ENCODE results near the gene PRRT2.
A peak's percentile ranks its signal among the peaks of the same experiment; 100 is the strongest.
"Not testable (repeated sequence)": the region's sequence is repeated elsewhere in the genome, so short reads cannot be mapped to it uniquely, and the experiment has no call there.

Gene PRRT2

GRCh38 chr16:29784157-29784556 lies 27.8 kb upstream of the PRRT2 start:
- in situ Hi-C loops (cut with HindIII; ENCODE audit: low sequenced_read_pairs), result no loop called here
- TF ChIP-seq CTCF (IDR thresholded peaks at IDR 0.05; ENCODE audit: low read depth, low read length), result no peak
- DNase-seq (ENCODE audit: low read depth, low spot score), result no peak
- H3K4me3 ChIP-seq (ENCODE audit: low read depth, low read length), result no peak overlapping the region

- peak; percentile 54 for DNase-seq (ENCODE audit: low read depth, low spot score)
- in situ Hi-C loops (cut with HindIII; ENCODE audit: low sequenced_read_pairs), result no loop called here
- H3K4me3 ChIP-seq (ENCODE audit: low read depth, low read length), result peak overlapping the region; percentile 31
- TF ChIP-seq CTCF (IDR thresholded peaks at IDR 0.05; ENCODE audit: low read depth, low read length), result peak; percentile 94
These were observed 27.0 kb upstream of the PRRT2 start for GRCh38 chr16:29784901-29785500.

- DNase-seq (ENCODE audit: low read depth, low spot score); in situ Hi-C loops (cut with HindIII; ENCODE audit: low sequenced_read_pairs); H3K4me3 ChIP-seq (ENCODE audit: low read depth, low read length): not testable (repeated sequence)
These were observed 24.8 kb upstream of the PRRT2 start for GRCh38 chr16:29787155-29787554.

- in situ Hi-C loops (cut with HindIII; ENCODE audit: low sequenced_read_pairs), result no loop called here
- no peak for TF ChIP-seq CTCF (IDR thresholded peaks at IDR 0.05; ENCODE audit: low read depth, low read length)
- peak overlapping the region; percentile 89 for H3K4me3 ChIP-seq (ENCODE audit: low read depth, low read length)
- DNase-seq (ENCODE audit: low read depth, low spot score), result no peak
These were observed 22.2 kb upstream of the PRRT2 start for GRCh38 chr16:29789775-29790182.

- peak; percentile 81 for TF ChIP-seq CTCF (IDR thresholded peaks at IDR 0.05; ENCODE audit: low read depth, low read length)
These were observed 21.6 kb upstream of the PRRT2 start, which contains the start of gene KIF22 for GRCh38 chr16:29790183-29790948. TSS of gene KIF22 (plus strand) at chr16:29790751. CDS start at chr16:29790760, 9 bp downstream.

GRCh38 chr16:29790949-29791844 lies 20.8 kb upstream of the PRRT2 start:
- TF ChIP-seq CTCF (IDR thresholded peaks at IDR 0.05; ENCODE audit: low read depth, low read length), result no peak
- peak overlapping the region; percentile 89 for H3K4me3 ChIP-seq (ENCODE audit: low read depth, low read length)
- in situ Hi-C loops (cut with HindIII; ENCODE audit: low sequenced_read_pairs), result no loop called here
- DNase-seq (ENCODE audit: low read depth, low spot score), result no peak

More at GRCh38 chr16:29790183-29790948, 21.6 kb upstream of the PRRT2 start, which contains the start of gene KIF22:
- in situ Hi-C loops (cut with HindIII; ENCODE audit: low sequenced_read_pairs), result no loop called here
- peak within 1 kb of the TSS; percentile 89 for H3K4me3 ChIP-seq (ENCODE audit: low read depth, low read length)
- peak; percentile 99 for DNase-seq (ENCODE audit: low read depth, low spot score)

All from astrocyte of the spinal cord (primary cell).